Measurements from ENCODE around the gene GRIK4. TPM values are rescaled to one million over a fixed set of nuclear protein-coding genes. Genes with fewer than 3 reads are reported as not detected.
"Not testable (repeated sequence)": the region's sequence is repeated elsewhere in the genome, so short reads cannot be mapped to it uniquely, and the experiment has no call there.

Gene GRIK4
- total RNA-seq, 4 donors from 2014 or later = 0.09 TPM; not detected in 3

GRCh38 chr11:120750647-120751549, 239.3 kb downstream of the GRIK4 start:
- DNase-seq (ENCODE audit: low spot score) (no peak), ATAC-seq (ENCODE audit: low FRiP score) (no peak)
- TF ChIP-seq CTCF (IDR thresholded peaks at IDR 0.05) = no peak

DNA sequence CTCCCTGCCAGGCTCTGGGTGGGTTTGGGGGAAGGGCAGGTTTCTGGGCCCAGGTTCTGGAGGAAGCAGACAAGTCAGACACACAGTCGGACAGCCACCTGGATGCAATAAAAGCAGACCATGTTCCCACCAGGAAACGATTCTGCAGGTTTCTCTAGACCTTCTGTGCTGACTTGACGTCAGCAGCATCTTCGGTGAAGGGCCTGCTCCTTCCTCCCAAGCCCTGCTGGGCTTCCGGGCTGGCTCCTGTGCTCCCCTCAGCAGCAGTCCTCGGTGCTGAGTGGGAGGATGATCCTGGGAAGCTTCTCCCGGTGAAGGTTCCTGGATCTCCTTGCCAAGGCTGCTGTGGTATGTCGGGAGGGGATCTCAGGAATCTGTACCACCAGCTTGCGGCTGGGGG, 240.0 kb downstream of the GRIK4 start:
- ATAC-seq (ENCODE audit: low FRiP score) = no peak
- DNase-seq (ENCODE audit: low spot score) = no peak
- no peak for TF ChIP-seq CTCF (IDR thresholded peaks at IDR 0.05)

DNA sequence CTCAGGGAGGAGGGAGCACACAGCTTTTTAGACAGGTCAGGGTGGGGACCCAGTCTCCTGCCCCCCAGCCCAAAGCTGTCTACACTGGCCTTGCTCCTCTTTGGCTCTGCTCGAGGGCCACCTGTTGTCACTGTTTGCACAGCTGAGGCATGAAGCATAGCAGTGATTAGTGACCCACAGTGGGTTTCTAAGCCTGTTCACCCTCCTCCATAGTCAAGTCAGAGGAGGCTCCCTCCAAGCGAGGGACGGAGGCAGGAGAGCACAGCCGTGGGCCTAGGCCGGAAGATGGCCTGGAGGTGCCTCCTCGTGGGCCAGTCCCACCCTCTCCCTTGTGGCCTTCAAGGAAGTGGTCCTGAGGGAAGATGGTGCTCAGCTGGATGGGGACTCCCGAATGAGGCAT, 241.1 kb downstream of the GRIK4 start:
- TF ChIP-seq CTCF (IDR thresholded peaks at IDR 0.05) = no peak
- ATAC-seq (ENCODE audit: low FRiP score) (no peak), DNase-seq (ENCODE audit: low spot score) (no peak)

DNA sequence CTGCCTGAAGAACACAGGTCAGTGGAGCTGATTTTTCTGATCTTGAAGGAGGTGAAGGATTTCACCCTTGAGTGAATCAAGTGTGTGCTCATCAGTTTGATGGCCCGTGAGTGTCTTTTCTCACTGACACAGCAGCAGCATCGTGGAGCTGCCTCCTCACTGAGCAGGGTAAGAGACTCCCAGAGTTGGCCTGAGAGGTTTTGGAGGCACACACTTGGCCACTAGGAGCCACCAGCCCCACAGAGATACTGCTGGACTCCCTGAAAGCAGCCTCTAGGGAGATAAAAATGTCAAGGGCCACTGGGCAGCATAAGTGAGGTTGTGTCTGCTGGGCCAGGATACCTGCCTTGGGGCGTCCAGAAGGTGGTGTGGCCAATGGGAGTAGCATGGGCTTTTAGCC, 245.4 kb downstream of the GRIK4 start:
- ATAC-seq (ENCODE audit: low FRiP score) = no peak
- DNase-seq (ENCODE audit: low spot score) = no peak
- TF ChIP-seq CTCF (IDR thresholded peaks at IDR 0.05) = no peak

DNA sequence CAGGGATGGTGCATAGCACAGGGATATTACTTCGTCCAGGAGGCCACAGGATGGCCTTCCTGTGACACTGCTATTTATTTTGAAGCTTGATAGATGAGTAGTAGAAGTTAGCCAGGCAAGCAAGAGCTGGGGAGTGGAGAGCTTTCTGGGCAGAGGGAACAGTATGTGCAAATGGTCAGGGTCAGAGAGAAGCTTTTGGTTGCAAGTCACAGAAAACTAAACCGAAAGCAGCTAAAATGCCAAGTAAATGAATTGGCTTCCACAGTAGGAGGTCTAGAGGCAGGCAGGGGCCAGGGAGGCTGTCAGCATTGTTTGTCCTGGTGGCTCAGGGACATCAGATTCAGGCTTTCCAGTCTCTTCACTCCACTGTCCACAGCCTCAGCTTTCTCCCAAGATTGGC, 247.5 kb downstream of the GRIK4 start:
- no peak for ATAC-seq (ENCODE audit: low FRiP score)
- TF ChIP-seq CTCF (IDR thresholded peaks at IDR 0.05) = no peak
- DNase-seq (ENCODE audit: low spot score) = no peak

DNA sequence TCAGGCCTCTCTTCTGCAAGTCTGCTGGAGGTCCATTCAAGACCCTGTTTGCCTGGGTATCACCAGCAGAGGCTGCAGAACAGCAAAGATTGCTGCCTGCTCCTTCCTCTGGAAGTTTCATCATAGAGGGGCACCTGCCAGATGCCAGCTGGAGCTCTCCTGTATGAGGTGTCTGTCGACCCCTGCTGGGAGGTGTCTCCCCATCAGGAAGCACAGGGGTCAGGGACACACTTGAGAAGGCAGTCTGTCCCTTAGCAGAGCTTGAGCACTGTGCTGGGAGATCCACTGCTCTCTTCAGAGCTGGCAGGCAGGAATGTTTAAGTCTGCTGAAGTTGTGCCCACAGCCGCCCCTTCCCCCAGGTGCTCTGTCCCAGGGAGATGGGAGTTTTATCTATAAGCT, 254.2 kb downstream of the GRIK4 start:
- DNase-seq (ENCODE audit: low spot score); ATAC-seq (ENCODE audit: low FRiP score): not testable (repeated sequence)

DNA sequence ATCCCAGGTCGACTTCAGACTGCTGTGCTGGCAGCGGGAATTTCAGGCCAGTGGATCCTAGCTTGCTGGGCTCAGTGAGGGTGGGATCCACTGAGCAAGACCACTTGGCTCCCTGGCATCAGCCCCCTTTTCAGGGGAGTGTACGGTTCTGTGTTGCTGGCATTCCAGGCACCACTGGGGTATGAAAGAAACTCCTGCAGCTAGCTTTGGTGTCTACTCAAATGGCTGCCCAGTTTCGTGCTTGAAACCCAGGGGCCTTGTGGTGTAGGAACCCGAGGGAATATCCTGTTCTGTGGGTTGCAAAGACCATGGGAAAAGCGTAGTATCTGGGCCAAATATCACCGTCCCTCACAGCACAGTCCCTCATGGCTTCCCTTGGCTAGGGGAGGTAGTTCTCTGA, 254.8 kb downstream of the GRIK4 start:
- ATAC-seq (ENCODE audit: low FRiP score) (no peak), DNase-seq (ENCODE audit: low spot score) (no peak)
- TF ChIP-seq CTCF (IDR thresholded peaks at IDR 0.05) = no peak

Data from omental fat pad (tissue), 4 donors.